ENCODE measurements around the gene NAV2. TPM values are rescaled to one million over a fixed set of nuclear protein-coding genes. Genes with fewer than 3 reads are reported as not detected.
"Not testable (repeated sequence)": the region's sequence is repeated elsewhere in the genome, so short reads cannot be mapped to it uniquely, and the experiment has no call there.

NAV2 gene
- total and polyA plus RNA-seq, 2 donors from 2014 or later, result 5.9 to 37.7 TPM

DNA sequence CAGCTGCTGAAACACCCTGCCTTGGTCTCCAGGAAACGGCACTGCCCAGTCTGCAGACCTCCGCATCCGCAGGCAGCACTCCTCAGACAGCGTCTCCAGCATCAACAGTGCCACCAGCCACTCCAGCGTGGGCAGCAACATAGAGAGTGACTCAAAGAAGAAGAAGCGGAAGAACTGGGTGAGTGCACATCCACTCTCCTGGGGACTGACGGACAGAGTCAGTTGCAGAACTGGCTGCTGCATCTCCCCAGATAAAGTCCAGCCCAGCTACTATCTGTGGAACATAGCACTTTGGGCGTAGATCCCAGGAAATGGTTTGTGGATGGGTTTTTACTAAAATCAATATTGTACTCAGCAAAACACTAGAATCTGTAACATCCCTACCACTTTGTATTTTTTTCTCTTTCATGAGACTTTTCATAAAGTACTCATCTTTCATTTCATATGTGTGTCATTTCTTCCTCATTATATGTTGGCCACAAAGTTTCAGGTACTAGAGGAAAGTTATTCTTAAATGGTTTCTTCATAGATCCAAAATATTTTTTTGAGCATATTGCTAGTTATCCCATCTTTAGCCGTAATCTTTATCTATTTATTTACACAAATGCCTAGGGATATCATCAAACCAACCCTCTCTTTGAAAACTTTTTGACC lies 367.5 kb downstream of the NAV2 start:
- no peaks in the 10 kb centered on the region for H3K27me3 ChIP-seq (ENCODE audit: control insufficient read depth, insufficient read depth, low read length)
- no peak for FAIRE-seq
- intact Hi-C loops (cut with DNase I), result no loop called here

DNA sequence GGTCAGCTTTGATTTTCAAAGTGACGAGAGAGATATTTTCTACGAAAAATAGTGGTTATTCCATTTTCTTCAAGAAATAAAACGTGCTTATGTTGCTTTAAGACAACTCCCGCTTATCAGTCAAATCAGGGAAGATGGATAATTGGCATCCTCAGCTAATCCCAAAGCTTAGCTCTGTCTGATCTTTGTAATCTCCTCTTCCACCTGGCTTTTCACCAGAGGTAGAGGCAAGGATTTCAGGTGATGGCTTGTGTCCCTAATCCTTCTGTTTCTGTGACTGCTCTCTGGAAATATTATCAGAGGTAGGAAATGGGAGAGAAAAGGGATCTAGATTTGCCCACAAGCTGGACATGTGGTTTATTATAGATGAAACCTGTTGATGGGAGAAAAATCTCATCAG lies 368.7 kb downstream of the NAV2 start:
- Histone ChIP-seq H3K27me3 (ENCODE audit: control insufficient read depth, insufficient read depth, low read length) (no peaks in the 10 kb centered on the region), H3K9ac (ENCODE audit: low read length in 3 of 3) (no peak overlapping the region), H3K36me3 (ENCODE audit: control insufficient read depth in 2 of 3, insufficient read depth in 3 of 3, low read length in 3 of 3) (peaks cover 4 to 51% (median 34%) of the 10 kb centered on the region in 3 donors), H3K4me1 (ENCODE audit: control insufficient read depth in 2 of 3, insufficient read depth in 2 of 3, low read depth in 1 of 3, low read length in 3 of 3) (no peaks in the 10 kb centered on the region), H3K27ac (ENCODE audit: low read depth in 2 of 2, low read length in 2 of 2) (no peak overlapping the region), H3K4me3 (ENCODE audit: low read length in 3 of 3) (no peak overlapping the region), H3K9me3 (ENCODE audit: control insufficient read depth in 2 of 3, insufficient read depth in 1 of 3, low read length in 3 of 3) (no peaks in the 10 kb centered on the region)
- no peak for DNase-seq
- TF ChIP-seq, protein P1, sequence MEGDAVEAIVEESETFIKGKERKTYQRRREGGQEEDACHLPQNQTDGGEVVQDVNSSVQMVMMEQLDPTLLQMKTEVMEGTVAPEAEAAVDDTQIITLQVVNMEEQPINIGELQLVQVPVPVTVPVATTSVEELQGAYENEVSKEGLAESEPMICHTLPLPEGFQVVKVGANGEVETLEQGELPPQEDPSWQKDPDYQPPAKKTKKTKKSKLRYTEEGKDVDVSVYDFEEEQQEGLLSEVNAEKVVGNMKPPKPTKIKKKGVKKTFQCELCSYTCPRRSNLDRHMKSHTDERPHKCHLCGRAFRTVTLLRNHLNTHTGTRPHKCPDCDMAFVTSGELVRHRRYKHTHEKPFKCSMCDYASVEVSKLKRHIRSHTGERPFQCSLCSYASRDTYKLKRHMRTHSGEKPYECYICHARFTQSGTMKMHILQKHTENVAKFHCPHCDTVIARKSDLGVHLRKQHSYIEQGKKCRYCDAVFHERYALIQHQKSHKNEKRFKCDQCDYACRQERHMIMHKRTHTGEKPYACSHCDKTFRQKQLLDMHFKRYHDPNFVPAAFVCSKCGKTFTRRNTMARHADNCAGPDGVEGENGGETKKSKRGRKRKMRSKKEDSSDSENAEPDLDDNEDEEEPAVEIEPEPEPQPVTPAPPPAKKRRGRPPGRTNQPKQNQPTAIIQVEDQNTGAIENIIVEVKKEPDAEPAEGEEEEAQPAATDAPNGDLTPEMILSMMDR (IDR thresholded peaks at IDR 0.05; ENCODE audit: borderline replicate concordance, extremely low read depth, insufficient read depth), result no peak
- FAIRE-seq, result no peak
- intact Hi-C loops (cut with DNase I), result no loop called here

More for the DNA sequence above, 367.5 kb downstream of the NAV2 start:
- Histone ChIP-seq H3K27ac (ENCODE audit: low read depth in 2 of 2, low read length in 2 of 2) (no peak overlapping the region), H3K4me1 (ENCODE audit: control insufficient read depth in 2 of 3, insufficient read depth in 2 of 3, low read depth in 1 of 3, low read length in 3 of 3) (no peaks in the 10 kb centered on the region), H3K9me3 (ENCODE audit: control insufficient read depth in 2 of 3, insufficient read depth in 1 of 3, low read length in 3 of 3) (no peaks in the 10 kb centered on the region), H3K36me3 (ENCODE audit: control insufficient read depth in 2 of 3, insufficient read depth in 3 of 3, low read length in 3 of 3) (peaks cover 4 to 44% (median 27%) of the 10 kb centered on the region in 3 donors), H3K9ac (ENCODE audit: low read length in 3 of 3) (no peak overlapping the region), H3K4me3 (ENCODE audit: low read length in 3 of 3) (no peak overlapping the region)
- no peak for DNase-seq
- TF ChIP-seq, protein P1 (IDR thresholded peaks at IDR 0.05; ENCODE audit: borderline replicate concordance, extremely low read depth, insufficient read depth), result no peak

DNA sequence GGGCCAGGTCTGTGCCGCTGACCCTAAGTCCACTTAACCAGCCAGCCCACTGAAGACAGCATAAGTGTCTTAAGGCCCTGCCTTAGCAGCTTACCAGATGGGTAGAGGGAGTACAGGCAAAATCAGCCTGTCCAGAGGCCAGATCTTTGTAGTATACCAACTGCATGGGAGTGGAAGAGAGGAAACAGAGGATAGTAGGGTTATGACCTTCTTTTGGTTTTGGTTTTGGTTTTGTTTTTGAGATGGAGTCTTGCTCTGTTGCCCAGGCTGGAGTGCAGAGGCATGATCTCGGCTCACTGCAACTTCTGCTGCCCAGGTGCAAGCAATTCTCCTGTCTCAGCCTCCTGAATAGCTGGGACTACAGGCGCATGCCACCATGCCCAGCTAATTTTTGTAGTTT lies 371.2 kb downstream of the NAV2 start:
- intact Hi-C loops (cut with DNase I); DNase-seq; H3K27ac ChIP-seq (ENCODE audit: low read depth in 2 of 2, low read length in 2 of 2); H3K9ac ChIP-seq (ENCODE audit: low read length in 3 of 3); FAIRE-seq; H3K9me3 ChIP-seq (ENCODE audit: control insufficient read depth in 2 of 3, insufficient read depth in 1 of 3, low read length in 3 of 3); H3K4me1 ChIP-seq (ENCODE audit: control insufficient read depth in 2 of 3, insufficient read depth in 2 of 3, low read depth in 1 of 3, low read length in 3 of 3); H3K4me3 ChIP-seq (ENCODE audit: low read length in 3 of 3); H3K27me3 ChIP-seq (ENCODE audit: control insufficient read depth, insufficient read depth, low read length): not testable (repeated sequence)
- H3K36me3 ChIP-seq (ENCODE audit: control insufficient read depth in 2 of 3, insufficient read depth in 3 of 3, low read length in 3 of 3), result peaks cover 2 to 52% (median 30%) of the 10 kb centered on the region in 3 donors

DNA sequence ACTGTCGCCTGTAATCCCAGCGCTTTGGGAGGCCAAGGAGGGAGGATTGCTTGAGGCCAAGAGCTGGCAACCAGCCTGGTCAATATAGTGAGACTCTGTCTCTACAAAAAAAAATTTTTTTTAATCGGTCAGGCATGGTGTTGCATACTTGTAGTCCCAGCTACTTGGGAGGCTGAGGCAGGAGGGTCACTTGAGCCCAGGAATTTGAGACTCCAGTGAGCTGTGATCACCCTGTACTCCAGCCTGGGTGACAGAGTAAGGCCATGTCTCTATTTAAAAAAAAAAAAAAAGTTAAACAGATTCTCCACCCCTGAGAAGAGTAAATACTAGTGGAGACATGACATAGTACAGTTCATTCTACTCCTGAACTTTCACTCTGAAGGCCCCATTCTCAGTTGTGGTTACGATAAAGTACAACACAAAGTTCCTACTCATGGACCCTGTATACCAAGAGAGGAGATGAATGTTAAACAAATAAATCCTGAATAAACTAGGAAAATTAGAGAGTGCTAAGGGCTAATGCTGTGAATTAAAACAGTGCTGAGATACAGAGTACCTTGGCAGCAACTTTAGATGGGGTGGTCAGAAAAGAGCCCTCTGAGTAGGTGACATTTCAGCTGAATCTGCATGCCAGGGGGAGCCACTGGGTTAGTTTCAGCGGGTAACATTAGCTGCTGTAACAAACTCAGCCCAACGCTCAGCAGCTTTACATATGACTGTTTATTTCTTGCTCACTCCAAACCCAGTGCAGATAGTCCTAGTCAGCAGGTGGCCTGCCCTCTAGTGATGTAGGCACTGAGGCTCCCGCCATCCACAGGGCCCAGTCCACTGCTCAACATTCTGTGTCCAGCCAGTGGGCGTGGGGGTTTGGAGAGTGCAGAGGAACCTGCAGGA lies 372.5 kb downstream of the NAV2 start:
- no peak overlapping the region for H3K4me3 ChIP-seq (ENCODE audit: low read length in 3 of 3)
- H3K4me1 ChIP-seq (ENCODE audit: control insufficient read depth in 2 of 3, insufficient read depth in 2 of 3, low read depth in 1 of 3, low read length in 3 of 3), result no peaks in the 10 kb centered on the region
- intact Hi-C loops (cut with DNase I), result no loop called here
- no peak overlapping the region for H3K9ac ChIP-seq (ENCODE audit: low read length in 3 of 3)
- no peaks in the 10 kb centered on the region for H3K9me3 ChIP-seq (ENCODE audit: control insufficient read depth in 2 of 3, insufficient read depth in 1 of 3, low read length in 3 of 3)
- no peak for FAIRE-seq
- H3K27me3 ChIP-seq (ENCODE audit: control insufficient read depth, insufficient read depth, low read length), result no peaks in the 10 kb centered on the region
- DNase-seq, result no peak
- TF ChIP-seq, protein P1 (IDR thresholded peaks at IDR 0.05; ENCODE audit: borderline replicate concordance, extremely low read depth, insufficient read depth), result no peak
- peaks cover 2 to 51% (median 23%) of the 10 kb centered on the region in 3 donors for H3K36me3 ChIP-seq (ENCODE audit: control insufficient read depth in 2 of 3, insufficient read depth in 3 of 3, low read length in 3 of 3)
- H3K27ac ChIP-seq (ENCODE audit: low read depth in 2 of 2, low read length in 2 of 2), result no peak overlapping the region

Data from kidney (tissue), 14 donors.